HEK293T (cell line): ENCODE results near the gene PAPPA.

Experiments used
- CTCF ChIA-PET: fragments of 350-600 bp; formaldehyde crosslinking; extraction: SDS; loops from one replicate; lab custom pipeline; 2021; ENCODE audit warnings: antibody characterized with exemption, inconsistent platforms; lab: Yijun Ruan, JAX
- POLR2A ChIA-PET: fragments of 350-600 bp; formaldehyde crosslinking; extraction: SDS; loops from one replicate; lab custom pipeline; 2020; ENCODE audit warnings: antibody characterized with exemption, inconsistent platforms; lab: Yijun Ruan, JAX
- DNase-seq: peaks from one replicate; pipeline ENCODE4 v3.0.0; 2012; ENCODE audit warnings: mixed read lengths; ENCODE audit errors: extremely low spot score
- ARNT ChIP-seq: fragments of 450-650 bp; IDR thresholded peaks from 2 replicates; pipeline ENCODE4 v1.6.1; 2017; ENCODE audit warnings: mild to moderate bottlenecking
- BHLHE40 ChIP-seq: fragments of 450-650 bp; IDR thresholded peaks from 2 replicates; pipeline ENCODE4 v1.6.1; 2016; ENCODE audit warnings: mild to moderate bottlenecking, moderate library complexity, borderline replicate concordance
- CTBP1 ChIP-seq: fragments of 450-650 bp; IDR thresholded peaks from 2 replicates; pipeline ENCODE4 v1.6.1; 2016; ENCODE audit warnings: borderline replicate concordance
- ELF4 ChIP-seq: fragments of 450-650 bp; IDR thresholded peaks from 2 replicates; pipeline ENCODE4 v1.6.1; 2017; ENCODE audit warnings: antibody characterized with exemption
- FOXA1 ChIP-seq: fragments of 450-650 bp; IDR thresholded peaks from 2 replicates; pipeline ENCODE4 v1.6.1; 2016; ENCODE audit warnings: mild to moderate bottlenecking
- FOXK2 ChIP-seq: fragments of 450-650 bp; IDR thresholded peaks from 2 replicates; pipeline ENCODE4 v1.6.1; 2016; ENCODE audit warnings: mild to moderate bottlenecking
- FOXM1 ChIP-seq: fragments of 450-650 bp; IDR thresholded peaks from 2 replicates; pipeline ENCODE4 v1.6.1; 2017; ENCODE audit warnings: mild to moderate bottlenecking, borderline replicate concordance
- HDGF ChIP-seq: fragments of 450-650 bp; IDR thresholded peaks from 2 replicates; pipeline ENCODE4 v1.6.1; 2017; ENCODE audit warnings: antibody characterized with exemption, borderline replicate concordance
- L3MBTL2 ChIP-seq: fragments of 450-650 bp; conservative IDR thresholded peaks from 2 replicates; pipeline ENCODE4 v1.6.1; 2016; ENCODE audit warnings: mild to moderate bottlenecking
- LEF1 ChIP-seq: fragments of 450-650 bp; IDR thresholded peaks from 2 replicates; pipeline ENCODE4 v1.6.1; 2017; ENCODE audit warnings: mild to moderate bottlenecking, borderline replicate concordance
- NFRKB ChIP-seq: fragments of 450-650 bp; IDR thresholded peaks from 2 replicates; pipeline ENCODE4 v1.6.1; 2016; ENCODE audit warnings: mild to moderate bottlenecking, moderate library complexity
- SP1 ChIP-seq: fragments of 450-650 bp; IDR thresholded peaks from 2 replicates; pipeline ENCODE4 v1.6.1; 2017
- SUZ12 ChIP-seq: fragments of 450-650 bp; IDR thresholded peaks from 2 replicates; pipeline ENCODE4 v1.6.1; 2016; ENCODE audit warnings: mild to moderate bottlenecking
- TARDBP ChIP-seq: fragments of 450-650 bp; IDR thresholded peaks from 2 replicates; pipeline ENCODE4 v1.6.1; 2016
- ZNF384 ChIP-seq: fragments of 450-650 bp; IDR thresholded peaks from 2 replicates; pipeline ENCODE4 v1.6.1; 2016
- TF ChIP-seq, protein P1 (sequence below): fragments of 450-650 bp; IDR thresholded peaks from 2 replicates; pipeline ENCODE4 v1.6.1; 2016

The PAPPA gene

DNA sequence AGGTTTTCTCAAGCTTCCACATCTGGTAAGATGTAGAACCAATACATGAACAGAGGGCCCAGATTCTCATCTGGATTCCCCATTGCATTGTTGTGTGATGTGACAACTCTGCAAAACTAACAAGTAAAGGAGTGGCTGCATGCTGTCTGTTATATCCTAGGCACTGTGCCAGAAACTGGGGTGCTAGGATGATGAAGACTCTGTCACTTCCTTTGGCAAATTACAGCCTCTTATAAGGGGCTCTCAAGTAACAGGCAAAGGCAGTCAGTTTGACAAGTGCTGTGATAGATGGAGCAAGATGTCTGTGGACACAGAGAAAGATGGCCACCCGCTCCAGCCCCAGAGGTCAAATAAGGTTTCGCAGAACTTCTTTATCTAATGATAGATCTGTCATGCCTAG lies 115.7 kb downstream of the PAPPA start:
- no peak for DNase-seq
- TF ChIP-seq CTBP1, result no peak
- no peak for TF ChIP-seq LEF1
- TF ChIP-seq FOXM1, result no peak
- TF ChIP-seq ARNT, result no peak
- no peak for TF ChIP-seq TARDBP
- TF ChIP-seq, protein P1, sequence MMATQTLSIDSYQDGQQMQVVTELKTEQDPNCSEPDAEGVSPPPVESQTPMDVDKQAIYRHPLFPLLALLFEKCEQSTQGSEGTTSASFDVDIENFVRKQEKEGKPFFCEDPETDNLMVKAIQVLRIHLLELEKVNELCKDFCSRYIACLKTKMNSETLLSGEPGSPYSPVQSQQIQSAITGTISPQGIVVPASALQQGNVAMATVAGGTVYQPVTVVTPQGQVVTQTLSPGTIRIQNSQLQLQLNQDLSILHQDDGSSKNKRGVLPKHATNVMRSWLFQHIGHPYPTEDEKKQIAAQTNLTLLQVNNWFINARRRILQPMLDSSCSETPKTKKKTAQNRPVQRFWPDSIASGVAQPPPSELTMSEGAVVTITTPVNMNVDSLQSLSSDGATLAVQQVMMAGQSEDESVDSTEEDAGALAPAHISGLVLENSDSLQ, result no peak
- TF ChIP-seq BHLHE40, result no peak
- TF ChIP-seq SUZ12, result no peak
- TF ChIP-seq FOXA1, result no peak
- no peak for TF ChIP-seq FOXK2
- TF ChIP-seq HDGF, result no peak
- no peak for TF ChIP-seq L3MBTL2
- no peak for TF ChIP-seq SP1
- no peak for TF ChIP-seq ZNF384
- no peak for TF ChIP-seq NFRKB
- TF ChIP-seq ELF4, result no peak
- ChIA-PET CTCF (no interaction called here), POLR2A (no interaction called here)

DNA sequence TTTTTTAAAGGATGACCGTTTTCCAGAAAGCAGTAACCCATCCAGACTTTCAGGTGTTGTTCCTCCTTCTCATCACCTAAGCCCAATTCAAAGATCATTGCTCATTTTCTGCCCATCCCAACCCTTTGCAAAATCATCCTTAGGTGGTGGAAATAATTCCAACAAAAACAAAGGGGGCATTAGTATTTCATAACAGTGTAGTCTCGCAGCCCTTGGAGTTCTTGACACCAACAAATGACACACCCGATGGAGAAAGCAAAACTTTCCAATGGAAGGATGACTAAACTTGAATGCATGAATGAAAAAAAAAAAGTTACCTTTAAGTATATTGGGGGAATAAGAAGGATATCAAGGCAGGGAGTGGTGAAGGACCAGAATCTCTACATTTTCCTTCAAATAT lies 117.0 kb downstream of the PAPPA start:
- no peak for DNase-seq
- ChIA-PET CTCF (no interaction called here), POLR2A (no interaction called here)
- no peak for TF ChIP-seq ZNF384
- TF ChIP-seq L3MBTL2, result no peak
- no peak for TF ChIP-seq HDGF
- no peak for TF ChIP-seq TARDBP
- TF ChIP-seq FOXK2, result no peak

GRCh38 chr9:116271340-116271739 lies 117.7 kb downstream of the PAPPA start:
- ChIA-PET POLR2A (no interaction called here), CTCF (no interaction called here)
- TF ChIP-seq SP1 (no peak), TARDBP (no peak), ZNF384 (no peak), FOXA1 (no peak), SUZ12 (no peak), ARNT (no peak), FOXM1 (no peak), BHLHE40 (no peak), L3MBTL2 (no peak), CTBP1 (no peak), HDGF (no peak), LEF1 (no peak), ELF4 (no peak), FOXK2 (no peak), NFRKB (no peak)
- TF ChIP-seq, protein P1, result no peak
- DNase-seq, result no peak

DNA sequence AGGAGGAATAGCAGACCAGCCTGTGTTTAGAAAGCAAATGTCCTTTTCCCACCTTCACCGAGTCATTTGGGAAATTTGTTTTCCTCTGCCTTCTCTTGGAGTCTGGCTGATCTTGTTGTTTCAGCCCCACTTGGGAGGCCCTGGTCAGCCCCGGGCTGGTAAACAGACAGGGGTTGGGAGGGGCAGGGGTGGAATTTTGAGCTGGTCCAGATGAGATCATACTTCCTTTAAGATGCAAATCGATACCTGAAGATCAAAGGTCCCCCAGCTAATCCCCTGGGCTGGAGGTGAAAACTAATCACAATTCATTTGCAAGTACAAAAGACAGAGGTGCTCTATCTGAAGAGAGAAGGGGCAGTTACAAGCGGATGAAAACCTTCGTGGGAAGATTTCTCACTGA lies 118.4 kb downstream of the PAPPA start:
- POLR2A ChIA-PET, result no interaction called here
- no peak for DNase-seq
- CTCF ChIA-PET, result no interaction called here
- no peak for TF ChIP-seq SUZ12
- no peak for TF ChIP-seq FOXA1
- TF ChIP-seq LEF1, result no peak

DNA sequence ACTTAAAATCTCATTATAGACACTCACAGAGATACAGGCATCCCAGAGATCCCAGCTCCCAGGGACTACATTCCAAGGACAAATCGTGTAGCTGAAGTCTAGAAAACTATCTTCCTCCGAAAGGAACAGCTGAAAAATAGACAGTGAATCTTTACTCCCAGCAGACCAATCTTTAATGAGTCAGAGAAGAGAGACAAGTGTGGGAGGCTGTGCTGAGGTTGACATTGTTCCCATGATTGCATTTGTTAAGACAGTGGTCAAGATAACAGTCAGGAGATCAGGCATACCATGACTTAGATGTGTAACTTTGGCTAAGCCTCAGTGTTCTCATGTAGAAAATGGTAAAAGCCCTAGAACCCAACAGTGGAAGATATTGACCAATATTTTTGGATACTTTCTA lies 120.7 kb downstream of the PAPPA start:
- TF ChIP-seq SP1, result no peak
- CTCF ChIA-PET, result no interaction called here
- DNase-seq, result no peak
- POLR2A ChIA-PET, result no interaction called here

GRCh38 chr9:116275418-116276195 lies 122.0 kb downstream of the PAPPA start:
- CTCF ChIA-PET, result no interaction called here
- POLR2A ChIA-PET, result no interaction called here
- DNase-seq, result no peak

GRCh38 chr9:116276196-116276493 lies 122.6 kb downstream of the PAPPA start:
- TF ChIP-seq, protein P1, result no peak
- TF ChIP-seq FOXA1 (no peak), L3MBTL2 (no peak), HDGF (no peak), SUZ12 (no peak), ELF4 (no peak), TARDBP (no peak), ARNT (no peak), SP1 (no peak), CTBP1 (no peak), ZNF384 (no peak), BHLHE40 (no peak), FOXK2 (no peak), LEF1 (no peak), NFRKB (no peak)
- ChIA-PET CTCF (no interaction called here), POLR2A (no interaction called here)
- DNase-seq, result no peak

More at GRCh38 chr9:116275418-116276195, 122.0 kb downstream of the PAPPA start:
- TF ChIP-seq BHLHE40 (no peak), LEF1 (no peak), ARNT (no peak), NFRKB (no peak), FOXK2 (no peak), FOXA1 (no peak), CTBP1 (no peak), ELF4 (no peak), SUZ12 (no peak), HDGF (no peak), TARDBP (no peak), SP1 (no peak)
